PC-9 (cell line): ENCODE measurements around the gene TXLNB.
"Not testable (repeated sequence)": the region's sequence is repeated elsewhere in the genome, so short reads cannot be mapped to it uniquely, and the experiment has no call there.

Source experiments
- CTCF ChIP-seq: fragments of 200-600 bp; sonication (generic); conservative IDR thresholded peaks from 2 replicates; pipeline ENCODE4 v1.6.1; 2017; ENCODE audit warnings: mixed run types, antibody characterized with exemption, mild to moderate bottlenecking, moderate library complexity
- EZH2 ChIP-seq: fragments of 200-600 bp; sonication (generic); IDR thresholded peaks from 2 replicates; pipeline ENCODE4 v1.8.0; 2017; ENCODE audit warnings: antibody characterized with exemption, low read depth

DNA sequence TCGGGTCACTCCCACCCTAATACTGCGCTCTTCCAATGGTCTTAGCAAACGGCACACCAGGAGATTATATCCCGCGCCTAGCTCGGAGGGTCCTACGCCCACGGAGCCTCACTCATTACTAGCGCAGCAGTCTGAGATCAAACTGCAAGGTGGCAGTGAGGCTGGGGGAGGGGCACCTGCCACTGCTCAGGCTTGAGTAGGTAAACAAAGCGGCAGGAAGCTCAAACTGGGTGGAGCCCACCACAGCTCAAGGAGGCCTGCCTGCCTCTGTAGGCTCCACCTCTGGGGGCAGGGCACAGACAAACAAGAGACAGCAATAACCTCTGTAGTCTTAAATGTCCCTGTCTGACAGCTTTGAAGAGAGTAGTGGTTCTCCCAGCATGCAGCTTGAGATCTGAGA lies 81.0 kb downstream of the TXLNB start:
- TF ChIP-seq CTCF, EZH2: not testable (repeated sequence)
